ENCODE measurements around the gene SNX3. TPM values are rescaled to one million over a fixed set of nuclear protein-coding genes. Genes with fewer than 3 reads are reported as not detected.

SNX3 gene
- total RNA-seq, 2 experiments from 2014 or later: 62.5 to 68.4 TPM

GRCh38 chr6:108167449-108168089 lies 93.3 kb downstream of the SNX3 start:
- intact Hi-C loops (cut with micrococcal nuclease): loop anchor here (2.0 to 10.0 kb wide), 2 partner anchors 51 to 327 kb away; no protein-coding TSS in a partner anchor
- TF ChIP-seq, protein P1, sequence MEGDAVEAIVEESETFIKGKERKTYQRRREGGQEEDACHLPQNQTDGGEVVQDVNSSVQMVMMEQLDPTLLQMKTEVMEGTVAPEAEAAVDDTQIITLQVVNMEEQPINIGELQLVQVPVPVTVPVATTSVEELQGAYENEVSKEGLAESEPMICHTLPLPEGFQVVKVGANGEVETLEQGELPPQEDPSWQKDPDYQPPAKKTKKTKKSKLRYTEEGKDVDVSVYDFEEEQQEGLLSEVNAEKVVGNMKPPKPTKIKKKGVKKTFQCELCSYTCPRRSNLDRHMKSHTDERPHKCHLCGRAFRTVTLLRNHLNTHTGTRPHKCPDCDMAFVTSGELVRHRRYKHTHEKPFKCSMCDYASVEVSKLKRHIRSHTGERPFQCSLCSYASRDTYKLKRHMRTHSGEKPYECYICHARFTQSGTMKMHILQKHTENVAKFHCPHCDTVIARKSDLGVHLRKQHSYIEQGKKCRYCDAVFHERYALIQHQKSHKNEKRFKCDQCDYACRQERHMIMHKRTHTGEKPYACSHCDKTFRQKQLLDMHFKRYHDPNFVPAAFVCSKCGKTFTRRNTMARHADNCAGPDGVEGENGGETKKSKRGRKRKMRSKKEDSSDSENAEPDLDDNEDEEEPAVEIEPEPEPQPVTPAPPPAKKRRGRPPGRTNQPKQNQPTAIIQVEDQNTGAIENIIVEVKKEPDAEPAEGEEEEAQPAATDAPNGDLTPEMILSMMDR (IDR thresholded peaks at IDR 0.05): no peak
- Mint-ChIP-seq H3K4me3 (peak overlapping the region; percentile 7), H3K36me3 (ENCODE audit: low read depth) (no peaks in the 10 kb centered on the region), H3K27ac (no peak overlapping the region), H3K27me3 (peaks cover 87% of the 10 kb centered on the region), H3K9me3 (no peaks in the 10 kb centered on the region), H3K4me1 (ENCODE audit: low read depth) (peaks cover 49% of the 10 kb centered on the region)
- DNase-seq (peak; percentile 12), ATAC-seq (no peak)
- POLR2A ChIA-PET: interaction anchor here (0.6 to 1.2 kb wide), 3 partner anchors 9 to 707 kb away, joined by 3 read pairs; no protein-coding TSS in a partner anchor
- CTCF ChIA-PET: interaction anchor here (1.0 to 2.7 kb wide), 5 partner anchors 9 to 324 kb away, joined by 3 to 8 read pairs (median 5); no protein-coding TSS in a partner anchor

GRCh38 chr6:108166664-108167448 lies 94.0 kb downstream of the SNX3 start:
- peak; percentile 11 for DNase-seq
- H3K4me3 Mint-ChIP-seq: peak overlapping the region; percentile 7
- ChIA-PET CTCF (interaction anchor here (1.3 kb wide), 1 partner anchor 43 kb away, joined by 3 read pairs; no protein-coding TSS in a partner anchor), POLR2A (no interaction called here)
- TF ChIP-seq, protein P1 (IDR thresholded peaks at IDR 0.05): no peak
- H3K36me3 Mint-ChIP-seq (ENCODE audit: low read depth): no peaks in the 10 kb centered on the region
- peaks cover 49% of the 10 kb centered on the region for H3K4me1 Mint-ChIP-seq (ENCODE audit: low read depth)
- H3K9me3 Mint-ChIP-seq: no peaks in the 10 kb centered on the region
- H3K27me3 Mint-ChIP-seq: peaks cover 86% of the 10 kb centered on the region
- no peak overlapping the region for H3K27ac Mint-ChIP-seq
- intact Hi-C loops (cut with micrococcal nuclease): loop anchor here (2.0 to 10.0 kb wide), 2 partner anchors 50 to 328 kb away; no protein-coding TSS in a partner anchor
- no peak for ATAC-seq

DNA sequence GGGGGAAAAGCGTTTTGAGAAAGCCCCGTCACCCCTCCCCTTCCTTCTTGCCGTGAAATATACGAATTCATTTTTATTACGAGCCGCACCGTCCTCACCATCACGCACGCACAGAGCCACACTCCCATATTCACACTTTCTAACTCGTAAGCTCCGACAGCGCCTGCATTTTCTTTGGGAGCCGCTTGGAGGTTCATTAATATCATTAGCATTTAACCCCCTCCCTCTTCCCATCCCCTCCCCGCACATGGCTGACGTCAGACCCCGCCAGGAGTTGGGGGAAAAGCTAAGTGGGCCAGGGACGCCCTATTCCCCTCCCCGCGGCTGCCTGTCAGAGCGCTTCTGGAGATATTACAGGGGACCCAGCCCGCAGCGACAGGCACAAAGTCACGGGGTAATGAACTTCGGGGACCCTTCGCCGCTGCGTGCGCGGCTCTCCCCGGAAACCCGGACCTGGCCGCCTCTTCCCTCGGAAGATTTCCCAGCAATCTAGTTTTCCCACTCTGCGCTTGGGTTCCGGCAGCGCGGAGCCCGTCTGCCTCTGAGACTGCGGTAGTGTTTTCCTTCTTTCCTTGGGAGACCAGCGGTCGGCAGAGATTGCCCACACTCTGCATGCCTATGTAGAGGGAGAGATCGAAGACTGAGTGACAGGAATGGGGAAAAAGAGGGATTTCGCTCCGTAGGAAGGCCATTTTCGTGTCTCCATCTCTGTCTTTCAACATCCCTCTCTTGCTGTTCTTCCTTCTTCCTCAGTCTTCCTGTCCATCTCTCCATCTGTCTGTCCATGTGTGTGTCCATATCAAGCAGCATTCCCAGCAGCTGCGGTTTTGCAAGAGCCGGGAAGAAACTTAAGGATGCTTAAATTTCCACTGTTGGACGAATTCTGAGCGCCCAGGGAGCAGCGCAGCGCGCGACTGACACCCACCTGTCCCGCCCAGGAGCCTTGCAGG lies 94.9 kb downstream of the SNX3 start, which contains the start of gene NR2E1:
TSS of gene NR2E1 (plus strand) at position 309 of the 950 bp plus-strand sequence. CDS start 744 bp downstream, outside the sequence.
- POLR2A ChIA-PET: interaction anchor here (1.3 kb wide), 1 partner anchor 10 kb away, joined by 3 read pairs; no protein-coding TSS in a partner anchor
- H3K27ac Mint-ChIP-seq: no peak within 1 kb of the TSS

More for the DNA sequence above, 94.9 kb downstream of the SNX3 start, which contains the start of gene NR2E1:
- intact Hi-C loops (cut with micrococcal nuclease): loop anchor here (2.0 to 10.0 kb wide), 2 partner anchors 49 to 329 kb away; no protein-coding TSS in a partner anchor
- H3K4me1 Mint-ChIP-seq (ENCODE audit: low read depth): peaks cover 46% of the 10 kb centered on the region
- DNase-seq (peak; percentile 14), ATAC-seq (no peak)
- H3K36me3 Mint-ChIP-seq (ENCODE audit: low read depth): no peaks in the 10 kb centered on the region
- H3K27me3 Mint-ChIP-seq: peaks cover 86% of the 10 kb centered on the region
- CTCF ChIA-PET: interaction anchor here (0.7 to 1.5 kb wide), 3 partner anchors 8 to 126 kb away, joined by 3 to 4 read pairs (median 3); no protein-coding TSS in a partner anchor
- peak within 1 kb of the TSS; percentile 8 for H3K4me3 Mint-ChIP-seq
- no peaks in the 10 kb centered on the region for H3K9me3 Mint-ChIP-seq
- TF ChIP-seq, protein P1 (IDR thresholded peaks at IDR 0.05): no peak

All from activated CD8-positive, alpha-beta T cell treated with anti-CD3 and anti-CD28 coated beads for 36 hours (primary cell).